ENCODE results near the gene KCNK17. TPM values are rescaled to one million over a fixed set of nuclear protein-coding genes. Genes with fewer than 3 reads are reported as not detected.

The KCNK17 gene
- total RNA-seq, 1 experiment from 2014 or later: not detected

DNA sequence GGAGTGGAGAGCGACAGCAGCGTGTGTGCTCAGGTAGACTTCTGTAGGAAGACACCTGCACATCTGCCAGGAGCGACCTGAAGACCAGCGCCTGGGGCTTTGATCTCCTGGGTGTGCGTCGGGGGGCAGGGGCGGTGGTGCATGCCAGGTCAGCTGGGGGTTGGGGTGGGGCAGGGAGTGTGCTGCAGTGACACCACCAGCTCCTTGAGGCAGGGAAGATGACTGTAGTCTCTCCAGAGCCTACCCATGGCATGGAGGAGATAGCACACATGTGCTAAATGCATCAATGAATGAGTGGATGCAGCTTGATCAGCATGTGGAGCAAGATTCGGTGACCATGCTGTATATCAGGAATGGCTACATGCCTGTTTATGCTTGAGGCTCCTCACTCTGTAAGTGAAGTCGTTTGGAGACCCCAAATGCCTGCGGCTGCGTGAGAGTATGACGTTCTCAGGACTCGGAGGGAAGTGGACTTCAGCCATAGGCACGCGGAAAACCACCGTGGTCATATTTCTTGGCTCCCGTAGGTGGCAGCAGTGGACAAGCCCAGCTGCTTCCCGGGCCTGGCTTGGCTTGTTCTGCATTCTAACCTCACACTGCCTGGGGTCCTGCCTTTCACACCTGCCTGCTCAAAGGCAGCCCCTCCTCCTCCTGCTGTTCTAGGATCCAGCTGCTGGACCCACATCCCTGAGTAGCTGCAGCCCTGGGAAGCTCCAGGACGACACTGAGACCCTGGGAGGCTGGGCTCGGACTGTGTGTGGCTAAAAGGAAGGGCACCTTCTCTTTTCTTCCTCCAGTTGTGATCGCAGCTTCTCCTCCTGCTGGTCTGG, 47.7 kb upstream of the KCNK17 start:
- Histone ChIP-seq H2AFZ (ENCODE audit: low read length) (no peak overlapping the region), H3K4me3 (ENCODE audit: low read length) (no peak overlapping the region), H3K4me2 (ENCODE audit: low read length) (0 out of 2 replicates have a peak overlapping the region, but pooled peaks have one; percentile 12), H3K9me2 (replicated peaks; ENCODE audit: low read length) (no peaks in the 10 kb centered on the region), H3F3A (ENCODE audit: low read length, unreplicated experiment) (no peaks in the 10 kb centered on the region), H3K27me3 (ENCODE audit: low read length) (peaks cover 10% of the 10 kb centered on the region), H3K27ac (ENCODE audit: low read length) (no peak overlapping the region), H3K4me1 (ENCODE audit: insufficient read depth, low read length) (peaks cover 5% of the 10 kb centered on the region; the same call in 1 of the 2 replicates), H3K9me3 (ENCODE audit: low read length) (no peaks in the 10 kb centered on the region), H3K36me3 (ENCODE audit: low read depth, low read length) (no peaks in the 10 kb centered on the region), H4K20me1 (ENCODE audit: low read length) (no peaks in the 10 kb centered on the region), H3K9ac (ENCODE audit: low read length) (no peak overlapping the region), H3K79me2 (ENCODE audit: low read length) (no peaks in the 10 kb centered on the region)
- BruUV-seq (replicated peaks): no TSS peak
- TF ChIP-seq, protein P1, sequence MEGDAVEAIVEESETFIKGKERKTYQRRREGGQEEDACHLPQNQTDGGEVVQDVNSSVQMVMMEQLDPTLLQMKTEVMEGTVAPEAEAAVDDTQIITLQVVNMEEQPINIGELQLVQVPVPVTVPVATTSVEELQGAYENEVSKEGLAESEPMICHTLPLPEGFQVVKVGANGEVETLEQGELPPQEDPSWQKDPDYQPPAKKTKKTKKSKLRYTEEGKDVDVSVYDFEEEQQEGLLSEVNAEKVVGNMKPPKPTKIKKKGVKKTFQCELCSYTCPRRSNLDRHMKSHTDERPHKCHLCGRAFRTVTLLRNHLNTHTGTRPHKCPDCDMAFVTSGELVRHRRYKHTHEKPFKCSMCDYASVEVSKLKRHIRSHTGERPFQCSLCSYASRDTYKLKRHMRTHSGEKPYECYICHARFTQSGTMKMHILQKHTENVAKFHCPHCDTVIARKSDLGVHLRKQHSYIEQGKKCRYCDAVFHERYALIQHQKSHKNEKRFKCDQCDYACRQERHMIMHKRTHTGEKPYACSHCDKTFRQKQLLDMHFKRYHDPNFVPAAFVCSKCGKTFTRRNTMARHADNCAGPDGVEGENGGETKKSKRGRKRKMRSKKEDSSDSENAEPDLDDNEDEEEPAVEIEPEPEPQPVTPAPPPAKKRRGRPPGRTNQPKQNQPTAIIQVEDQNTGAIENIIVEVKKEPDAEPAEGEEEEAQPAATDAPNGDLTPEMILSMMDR (conservative IDR thresholded peaks at IDR 0.05; ENCODE audit: low read depth, low read length): peak; percentile 77
- TF ChIP-seq EZH2 (IDR thresholded peaks at IDR 0.05; ENCODE audit: low read length, unreplicated experiment) (no peak), EZH2phosphoT487 (IDR thresholded peaks at IDR 0.05; ENCODE audit: borderline replicate concordance, low read length) (no peak)
- POLR2A ChIA-PET (ENCODE audit: unreplicated experiment): no interaction called here
- DNase-seq: peak; percentile 68
- CTCF ChIA-PET: no interaction called here
- intact Hi-C loops (cut with micrococcal nuclease): no loop called here
- ATAC-seq: peak; percentile 80

DNA sequence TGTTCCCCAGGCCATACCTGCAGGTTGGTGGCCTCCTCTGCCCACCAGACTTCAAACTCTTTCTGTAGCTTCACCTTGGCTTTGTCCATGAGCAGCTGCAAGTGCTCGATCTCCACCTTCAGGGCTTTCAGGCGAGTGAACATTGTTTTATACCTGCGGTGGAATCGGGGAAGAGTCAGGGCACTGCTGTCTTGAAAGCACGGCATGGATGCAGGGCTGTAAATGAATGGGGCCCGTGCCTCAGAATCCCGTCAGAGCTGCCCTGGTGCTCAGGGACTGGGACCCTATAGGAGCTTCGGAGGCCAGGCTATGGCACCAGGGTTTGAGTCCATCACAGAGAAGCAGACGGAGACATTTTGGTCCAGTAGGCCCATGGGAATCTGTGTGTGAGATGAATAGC, 46.2 kb upstream of the KCNK17 start:
- H3K9me2 ChIP-seq (replicated peaks; ENCODE audit: low read length): no peaks in the 10 kb centered on the region
- H3K9ac ChIP-seq (ENCODE audit: low read length): no peak overlapping the region
- no peak overlapping the region for H3K4me3 ChIP-seq (ENCODE audit: low read length)
- no peaks in the 10 kb centered on the region for H3K9me3 ChIP-seq (ENCODE audit: low read length)
- intact Hi-C loops (cut with micrococcal nuclease): no loop called here
- no TSS peak for BruUV-seq (replicated peaks)
- H3K4me2 ChIP-seq (ENCODE audit: low read length): no peak overlapping the region
- peaks cover 10% of the 10 kb centered on the region for H3K27me3 ChIP-seq (ENCODE audit: low read length)
- ATAC-seq: no peak
- ChIA-PET CTCF (no interaction called here), POLR2A (ENCODE audit: unreplicated experiment) (no interaction called here)
- TF ChIP-seq EZH2 (IDR thresholded peaks at IDR 0.05; ENCODE audit: low read length, unreplicated experiment) (no peak), EZH2phosphoT487 (IDR thresholded peaks at IDR 0.05; ENCODE audit: borderline replicate concordance, low read length) (no peak)
- TF ChIP-seq, protein P1 (conservative IDR thresholded peaks at IDR 0.05; ENCODE audit: low read depth, low read length): no peak
- DNase-seq: no peak
- H3K36me3 ChIP-seq (ENCODE audit: low read depth, low read length): no peaks in the 10 kb centered on the region
- H3F3A ChIP-seq (ENCODE audit: low read length, unreplicated experiment): no peaks in the 10 kb centered on the region
- H4K20me1 ChIP-seq (ENCODE audit: low read length): no peaks in the 10 kb centered on the region
- no peak overlapping the region for H3K27ac ChIP-seq (ENCODE audit: low read length)
- no peaks in the 10 kb centered on the region for H3K4me1 ChIP-seq (ENCODE audit: insufficient read depth, low read length)
- H2AFZ ChIP-seq (ENCODE audit: low read length): no peak overlapping the region
- no peaks in the 10 kb centered on the region for H3K79me2 ChIP-seq (ENCODE audit: low read length)

All from PC-3 (cell line).